Stimulated activated CD4-positive, alpha-beta T cell treated with anti-CD3 and anti-CD28 coated beads, Interleukin-12 subunit alpha, Interleukin-12 subunit beta, amount 100 ng/mL, for 24 hours (primary cell): ENCODE results near the gene AK3.

Experiments used
- DNase-seq, 2 experiments: peaks; one replicate each; pipeline ENCODE4 v3.0.0-alpha.2; 2020; ENCODE audit warnings: low read depth in 2 of 2

AK3 gene

DNA sequence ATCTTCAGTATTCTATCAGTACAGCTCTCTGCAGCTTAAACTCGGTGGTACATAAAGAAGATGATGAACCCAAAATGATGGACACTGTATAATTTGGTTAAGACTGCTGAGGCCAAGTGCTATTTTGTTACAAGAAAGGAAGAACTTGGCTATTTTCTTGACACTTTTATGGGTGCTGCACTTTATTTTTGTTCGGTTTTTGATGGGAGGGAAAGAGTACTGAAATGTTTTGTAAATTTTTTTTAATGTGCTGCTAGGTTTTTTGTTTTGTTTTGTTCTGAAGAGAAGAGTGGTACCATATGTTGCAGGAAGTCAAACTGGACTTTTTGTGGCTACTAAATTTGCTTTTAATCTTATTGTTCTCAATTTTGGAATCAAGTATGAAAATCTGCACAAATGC is 35.0 kb downstream of the AK3 start:
- no peak for DNase-seq

DNA sequence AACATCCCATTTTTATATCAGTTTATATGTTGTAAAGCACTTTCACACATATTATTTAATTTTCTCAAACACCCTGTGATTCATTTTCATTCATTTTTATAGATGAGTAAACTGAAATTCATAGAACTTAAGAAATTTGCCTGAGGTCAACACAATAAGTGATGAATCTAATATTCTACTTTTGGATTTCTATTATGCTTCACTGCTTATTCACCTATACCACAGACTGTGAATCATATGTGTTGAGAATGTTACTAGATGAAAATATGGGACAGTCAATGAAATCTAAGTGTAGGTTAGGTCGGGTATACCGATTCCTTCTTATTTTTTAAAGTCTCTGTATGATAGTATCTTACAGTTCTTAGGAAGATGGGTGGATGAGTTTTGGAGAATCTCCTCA is 36.9 kb downstream of the AK3 start:
- no peak for DNase-seq

DNA sequence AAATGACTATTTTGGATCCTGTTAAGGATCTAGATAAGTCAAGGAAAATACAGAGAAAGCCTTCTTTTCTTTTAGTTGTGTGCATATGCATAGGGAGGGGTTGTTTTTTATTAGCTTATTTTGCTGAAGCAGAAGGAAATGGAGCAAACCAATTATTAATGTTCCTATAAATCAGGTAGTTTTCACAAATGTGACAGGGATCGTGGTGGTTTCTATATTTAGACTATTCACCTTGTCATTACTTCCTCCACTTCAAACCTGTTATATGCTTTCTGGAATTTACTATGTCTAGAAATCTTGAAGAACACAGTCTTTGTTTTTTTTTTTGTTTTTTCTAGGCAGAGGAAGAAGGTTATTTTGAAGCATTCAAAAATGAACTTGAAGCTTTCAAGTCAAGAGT is 39.5 kb downstream of the AK3 start:
- DNase-seq = no peak

DNA sequence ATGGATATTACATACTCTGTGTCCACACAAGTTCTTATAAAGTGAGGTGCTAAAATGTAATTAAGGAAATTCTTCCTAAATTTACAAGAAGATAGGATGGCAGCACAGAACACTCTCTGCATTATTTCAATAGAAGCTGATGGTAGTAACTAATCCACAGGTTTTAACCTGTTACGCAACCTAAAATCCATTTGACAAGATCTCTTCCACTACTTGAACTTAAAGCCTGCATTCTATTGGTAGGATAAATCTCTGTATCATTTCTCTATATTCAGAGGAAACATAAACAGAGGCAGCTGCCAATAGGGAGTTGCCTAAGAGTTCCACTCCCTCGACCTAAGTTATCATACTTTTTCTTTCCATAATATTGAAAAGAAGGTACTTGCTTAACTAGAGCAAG is 40.1 kb downstream of the AK3 start:
- no peak for DNase-seq

DNA sequence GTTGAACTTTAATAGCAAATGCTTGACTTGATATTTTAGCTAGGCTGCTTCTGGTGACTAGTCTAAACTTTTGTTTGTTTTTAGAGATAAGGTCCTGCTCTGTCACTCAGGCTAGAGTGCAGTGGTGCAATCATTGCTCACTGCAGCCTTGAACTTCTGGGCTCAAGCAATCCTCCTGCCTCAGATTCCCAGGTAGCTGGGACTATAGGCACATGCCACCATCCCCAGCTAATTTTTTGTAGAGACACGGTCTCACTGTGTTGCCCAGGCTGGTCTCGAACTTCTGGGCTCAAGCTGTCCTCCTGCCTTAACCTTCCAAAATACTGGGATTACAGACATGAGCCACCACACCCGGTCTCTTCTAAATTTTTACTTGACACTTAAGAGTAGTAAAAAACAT is 40.9 kb downstream of the AK3 start:
- no peak for DNase-seq

DNA sequence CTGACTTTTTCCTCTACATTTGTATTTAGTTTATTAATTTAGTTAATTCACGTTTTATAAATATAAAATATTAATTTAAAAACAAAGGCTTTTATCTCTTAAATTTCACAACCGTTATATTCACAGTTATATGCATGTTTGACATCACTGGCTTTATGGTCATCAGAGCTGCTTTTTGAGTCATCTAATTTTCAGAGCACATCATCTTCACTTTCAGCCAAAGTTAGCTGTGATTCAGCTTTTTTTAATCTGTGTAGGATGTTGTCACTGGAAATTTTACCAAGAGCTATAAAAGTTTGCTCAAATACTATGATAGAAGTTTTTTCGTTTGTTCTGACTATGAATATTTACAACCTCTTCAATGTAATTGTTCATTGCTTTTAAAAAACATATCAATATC is 49.2 kb downstream of the AK3 start:
- no peak for DNase-seq

DNA sequence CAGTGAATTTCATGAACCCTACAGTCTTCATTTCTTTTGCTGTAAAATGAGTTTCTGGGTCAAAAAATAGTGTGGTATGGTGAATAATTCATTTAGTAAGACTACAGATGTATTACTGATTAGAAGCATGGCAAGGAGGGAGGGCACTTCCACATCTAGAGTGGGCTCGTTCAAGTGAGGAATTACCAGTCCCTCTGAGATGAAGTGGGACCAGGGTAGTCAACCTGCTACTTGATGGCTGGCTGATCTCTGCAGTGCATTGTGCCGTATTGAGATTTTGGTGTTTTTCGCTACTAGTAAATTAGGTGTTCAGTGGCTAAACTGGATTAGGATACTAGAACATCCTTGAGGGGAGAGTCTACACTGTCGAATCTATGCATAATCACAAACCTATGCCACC is 50.9 kb downstream of the AK3 start:
- DNase-seq = no peak

DNA sequence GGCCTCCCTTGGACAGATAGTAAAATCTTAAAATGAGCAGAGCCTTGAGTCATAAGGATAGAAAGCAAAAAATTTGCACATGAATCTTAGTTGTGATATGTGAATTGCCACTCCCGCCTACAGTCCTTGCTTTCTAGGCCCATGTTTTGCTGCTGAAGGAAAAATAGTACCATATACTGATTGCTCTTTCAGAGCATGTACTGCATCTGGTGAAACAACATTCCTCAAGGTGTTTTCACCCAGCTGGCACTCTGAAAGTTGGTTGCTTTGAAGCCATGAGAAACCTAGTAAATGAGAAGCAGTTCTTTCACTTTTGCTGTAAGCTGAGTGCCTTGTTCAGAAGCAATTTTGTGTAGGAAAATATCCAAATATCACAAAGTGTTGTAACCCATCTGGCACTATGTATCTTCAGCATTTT is 51.3 kb downstream of the AK3 start:
- peak in 1 of 2 experiments; percentile 14 for DNase-seq

DNA sequence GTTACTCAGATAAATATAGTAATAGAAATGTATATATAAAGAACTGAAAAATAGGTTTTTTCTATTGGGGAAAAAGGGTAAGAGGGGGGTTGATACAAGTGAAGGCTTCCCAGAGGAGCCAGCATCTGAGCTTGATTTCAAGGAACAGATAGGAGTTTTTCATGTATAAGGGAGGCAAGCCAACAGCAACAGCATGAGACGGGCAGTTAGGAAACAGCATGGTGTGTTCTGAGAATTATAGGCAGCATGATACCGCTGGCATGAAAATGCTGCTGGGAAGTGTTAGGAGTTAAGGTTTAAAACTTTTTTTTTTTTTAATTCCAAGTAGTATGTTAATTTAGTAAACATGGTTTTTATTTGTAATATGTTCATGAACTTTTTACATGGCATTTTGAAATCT is 52.0 kb downstream of the AK3 start:
- no peak for DNase-seq

DNA sequence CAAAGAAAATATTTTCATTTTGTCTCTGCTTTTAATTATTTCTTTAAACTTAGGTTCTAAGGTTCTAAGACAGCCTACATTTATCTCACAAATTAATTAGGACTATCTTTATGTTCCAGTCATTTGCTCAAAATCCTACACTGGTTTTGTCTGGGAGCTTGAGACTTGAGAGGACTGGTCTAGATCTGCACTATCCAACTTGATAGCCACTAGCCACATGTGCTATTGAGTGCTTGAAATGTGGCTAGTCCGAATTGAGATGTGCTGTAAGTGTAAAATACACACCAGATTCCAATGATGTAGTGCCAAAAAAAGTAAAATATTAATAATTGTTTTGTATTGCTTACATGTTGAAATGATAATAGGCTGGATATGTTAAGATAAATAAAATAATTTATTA is 54.4 kb downstream of the AK3 start:
- no peak for DNase-seq

DNA sequence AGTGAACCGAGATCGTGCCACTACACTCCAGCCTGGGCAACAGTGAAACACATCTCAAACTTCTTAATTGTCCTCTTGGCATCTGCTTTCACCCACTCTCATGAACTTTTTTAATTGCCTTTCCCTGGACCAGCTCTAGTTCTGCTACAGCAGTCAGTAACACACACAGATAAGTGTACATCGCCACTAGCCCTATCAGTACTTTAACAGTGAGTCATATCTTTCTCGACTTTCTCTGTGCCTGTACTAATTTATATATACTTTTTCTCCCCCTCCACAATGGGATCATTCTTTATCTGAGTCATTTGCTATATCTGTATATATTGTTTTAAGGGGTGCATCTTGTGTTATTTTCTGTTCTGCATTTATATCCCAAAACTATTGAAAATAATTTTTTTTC is 54.9 kb downstream of the AK3 start:
- DNase-seq = no peak

DNA sequence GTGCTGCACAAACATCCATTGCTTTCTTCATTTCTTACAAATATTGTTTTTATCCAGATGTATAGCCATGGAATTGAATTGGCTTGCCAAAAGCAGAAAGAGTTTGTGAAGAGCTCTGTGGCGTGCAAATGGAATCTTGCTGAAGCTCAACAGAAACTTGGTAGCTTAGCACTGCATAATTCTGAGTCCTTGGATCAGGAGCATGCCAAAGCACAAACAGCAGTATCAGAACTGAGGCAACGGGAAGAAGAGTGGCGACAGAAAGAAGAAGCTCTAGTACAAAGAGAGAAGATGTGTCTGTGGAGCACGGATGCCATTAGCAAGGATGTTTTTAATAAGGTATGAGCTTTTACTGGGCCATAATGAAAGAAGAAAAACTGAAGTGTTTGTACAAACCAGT is 56.2 kb downstream of the AK3 start:
- DNase-seq = no peak

DNA sequence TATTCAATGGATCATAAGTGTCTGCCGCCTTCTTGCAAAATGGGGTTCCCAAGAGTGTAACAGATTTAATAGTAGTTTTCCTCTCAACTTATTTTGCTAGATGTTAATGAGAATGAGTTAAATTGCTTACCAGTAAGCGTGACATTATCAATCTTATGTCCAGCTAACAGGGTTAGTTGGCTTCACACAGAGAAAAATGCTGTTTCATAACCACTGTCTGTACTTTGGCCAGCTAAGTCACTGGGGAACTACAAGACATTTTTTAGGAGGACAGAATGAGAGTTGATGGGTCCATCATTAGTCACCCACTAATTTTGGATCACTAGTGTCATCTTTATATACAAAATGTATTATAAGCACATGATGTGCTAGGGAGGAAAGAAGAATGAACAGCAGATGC is 60.3 kb downstream of the AK3 start:
- DNase-seq = no peak

DNA sequence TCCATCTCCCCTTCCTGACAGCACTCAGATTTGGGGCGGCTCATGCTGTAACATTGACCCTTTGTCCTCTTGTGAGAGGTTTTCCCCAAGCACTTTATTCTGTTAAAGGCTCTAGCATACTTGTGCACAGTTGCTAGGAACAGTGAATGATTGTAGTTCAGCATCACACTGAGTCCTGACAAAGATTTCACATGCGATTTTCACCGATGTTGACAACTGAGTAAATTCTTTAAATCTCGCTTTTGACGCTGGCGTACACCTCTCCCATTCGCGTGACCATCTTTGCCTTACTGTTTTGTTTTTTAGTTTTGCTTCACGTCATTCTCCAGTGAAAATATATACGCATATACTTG is 60.9 kb downstream of the AK3 start:
- no peak for DNase-seq

DNA sequence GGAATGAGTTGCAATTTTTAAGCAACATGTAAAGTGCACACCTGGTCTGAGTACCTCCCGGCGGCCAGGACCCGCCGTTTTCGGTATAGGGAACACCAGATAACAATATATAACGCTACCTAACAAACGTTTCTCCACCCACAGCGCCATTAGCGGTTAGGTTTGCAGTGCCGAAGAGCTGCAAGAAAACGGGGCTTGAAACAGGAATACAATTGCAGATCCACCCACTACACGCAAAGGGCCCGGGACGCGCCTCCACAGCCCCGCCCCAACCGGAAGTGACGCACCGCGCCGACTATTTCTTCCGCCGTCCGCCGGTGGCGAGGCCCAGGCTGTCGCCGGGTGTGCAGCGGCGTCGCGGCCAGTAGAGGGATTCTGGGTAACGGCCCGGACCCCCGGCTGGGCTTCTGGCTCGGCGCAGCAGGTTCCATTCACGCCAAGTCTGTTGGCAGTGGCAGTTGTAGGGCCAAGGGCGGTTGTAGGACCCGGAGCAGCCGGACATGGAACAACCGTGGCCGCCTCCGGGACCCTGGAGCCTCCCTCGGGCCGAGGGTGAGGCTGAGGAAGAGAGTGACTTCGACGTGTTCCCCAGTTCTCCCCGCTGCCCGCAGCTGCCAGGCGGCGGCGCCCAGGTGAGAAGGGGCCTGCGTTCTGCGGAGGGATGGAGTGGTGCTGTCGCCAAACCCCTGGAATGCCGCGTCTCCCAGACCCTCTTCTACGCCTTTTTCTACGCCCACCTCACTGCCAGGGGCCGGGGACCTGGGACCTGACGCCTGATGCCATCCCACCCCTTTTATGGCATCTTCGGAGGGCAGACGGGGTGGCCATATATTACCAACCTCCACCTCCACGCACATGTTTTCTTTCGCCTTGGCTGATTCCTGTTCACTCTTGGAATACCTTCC is 61.5 kb downstream of the AK3 start, which contains the start of gene CDC37L1:
Gene CDC37L1, plus strand, starts transcription at position 302 of the 905 bp plus-strand sequence. Its CDS starts 199 bp downstream, at position 501.
- peak; percentile 99 for DNase-seq

DNA sequence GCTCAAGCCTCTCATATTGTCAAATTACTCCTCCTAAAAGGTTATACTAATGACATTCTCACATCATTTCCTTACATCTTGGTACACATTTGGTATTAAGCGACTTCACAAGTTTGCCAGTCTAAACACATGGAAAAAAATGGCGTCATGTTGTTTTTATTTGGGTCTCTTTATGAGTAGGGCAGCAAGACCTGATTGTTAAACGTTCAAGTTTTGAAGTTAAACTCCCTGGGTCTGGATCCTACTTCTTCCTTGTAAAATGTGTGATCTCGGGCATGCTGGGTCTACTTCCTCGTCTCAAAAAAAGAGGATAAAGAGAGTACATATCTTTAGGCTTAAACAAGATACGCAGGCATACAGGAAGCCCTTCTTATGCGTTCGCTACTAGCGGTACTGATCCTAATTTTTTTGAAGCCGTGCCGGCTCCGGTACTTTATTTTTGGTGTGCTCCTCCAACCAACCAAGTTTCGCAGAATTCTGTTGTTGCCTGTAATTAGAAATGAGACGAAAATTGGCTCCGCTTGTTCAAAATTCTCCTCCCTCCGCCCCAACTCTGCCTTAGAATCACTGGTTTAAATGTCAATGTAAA is 62.2 kb downstream of the AK3 start:
- DNase-seq = no peak

DNA sequence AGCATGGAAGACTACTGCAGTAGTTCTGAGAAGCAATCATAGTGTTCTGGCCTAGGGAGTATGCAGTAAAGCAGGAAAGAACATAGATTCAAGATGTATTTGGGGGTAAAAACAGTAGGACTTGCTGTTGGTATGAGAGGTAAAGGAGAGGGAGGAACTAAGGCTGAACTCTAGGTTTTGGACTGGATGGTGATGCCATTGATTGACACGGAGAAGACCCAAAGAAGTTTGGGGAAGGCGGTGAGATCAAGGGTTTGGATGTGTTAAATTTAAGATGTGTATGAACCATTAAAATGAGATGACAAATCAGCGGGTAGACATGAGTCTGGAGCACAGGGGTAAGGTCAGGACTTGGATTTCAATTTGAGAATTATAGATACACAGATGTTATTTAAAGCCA is 63.6 kb downstream of the AK3 start:
- DNase-seq = no peak

DNA sequence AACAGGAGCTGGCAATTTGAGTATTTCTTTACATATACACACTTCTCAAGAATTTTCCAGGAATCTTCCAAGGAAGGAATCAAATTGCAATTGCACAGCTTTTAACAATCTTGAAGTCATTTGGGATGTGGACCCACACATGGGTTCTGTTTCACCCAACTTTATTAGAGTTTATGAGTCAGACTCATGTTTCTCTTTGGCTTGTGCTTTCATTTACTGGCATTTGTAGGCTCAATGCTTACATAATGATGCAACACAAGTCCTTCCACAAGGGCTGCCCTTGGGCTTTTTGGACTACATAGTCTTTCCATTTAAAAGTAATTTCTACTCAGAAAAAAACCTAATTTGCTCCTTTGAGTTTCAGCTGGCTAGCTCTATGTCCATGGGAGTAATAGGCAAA is 66.2 kb downstream of the AK3 start:
- no peak for DNase-seq

DNA sequence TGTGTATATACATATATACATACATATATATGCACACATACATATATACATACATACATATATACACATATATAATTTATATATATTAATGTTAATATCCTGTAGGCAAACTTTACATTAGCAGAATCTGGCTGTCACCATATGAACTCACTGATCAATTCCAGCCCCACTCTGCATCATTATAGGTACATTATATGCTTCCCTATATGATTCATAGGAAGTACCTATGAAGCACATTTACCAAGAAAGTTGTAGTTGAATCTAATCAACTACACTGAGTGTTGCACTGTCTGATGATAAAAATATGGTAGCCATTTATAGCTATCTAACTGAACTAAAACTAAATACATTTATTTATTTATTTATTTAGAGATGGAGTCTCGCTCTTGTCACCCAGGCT is 69.3 kb downstream of the AK3 start:
- no peak for DNase-seq

DNA sequence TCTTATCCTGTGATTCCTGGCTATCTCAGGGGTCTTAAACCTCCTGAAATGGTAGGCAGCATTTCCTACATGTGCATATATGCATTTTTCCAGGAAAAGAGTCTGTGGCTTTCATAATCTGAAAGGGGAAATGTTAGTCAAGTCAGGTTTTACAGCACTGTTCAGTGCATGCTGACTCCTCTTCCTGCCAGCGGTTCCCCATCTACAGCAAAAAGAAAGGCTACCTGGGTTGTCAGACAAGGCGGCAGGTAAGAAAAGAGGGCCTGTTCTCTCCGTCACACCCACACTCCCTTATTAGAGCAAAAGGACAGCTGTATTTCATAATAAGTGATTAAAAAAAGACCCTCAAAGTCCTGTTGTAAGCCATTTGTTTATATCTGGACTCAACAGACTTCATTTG is 70.4 kb downstream of the AK3 start:
- no peak for DNase-seq

DNA sequence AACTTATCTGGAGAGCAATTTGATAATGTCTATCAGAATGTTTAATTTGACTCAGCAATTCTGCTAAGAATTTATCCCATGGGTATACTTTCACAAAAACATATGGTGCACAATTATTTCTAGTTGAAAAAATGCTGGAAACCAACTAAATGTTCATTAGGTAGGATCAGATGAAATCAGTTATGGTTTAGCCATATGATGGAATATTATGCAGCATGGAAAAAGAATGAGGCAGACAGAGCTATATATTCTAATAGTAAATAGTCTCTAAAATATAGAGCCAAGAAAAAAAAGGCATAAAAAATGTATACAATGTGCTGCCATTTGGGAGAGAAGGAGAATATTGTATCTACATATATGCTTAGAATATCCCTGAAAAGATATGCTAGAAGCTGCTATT is 71.1 kb downstream of the AK3 start:
- no peak for DNase-seq

DNA sequence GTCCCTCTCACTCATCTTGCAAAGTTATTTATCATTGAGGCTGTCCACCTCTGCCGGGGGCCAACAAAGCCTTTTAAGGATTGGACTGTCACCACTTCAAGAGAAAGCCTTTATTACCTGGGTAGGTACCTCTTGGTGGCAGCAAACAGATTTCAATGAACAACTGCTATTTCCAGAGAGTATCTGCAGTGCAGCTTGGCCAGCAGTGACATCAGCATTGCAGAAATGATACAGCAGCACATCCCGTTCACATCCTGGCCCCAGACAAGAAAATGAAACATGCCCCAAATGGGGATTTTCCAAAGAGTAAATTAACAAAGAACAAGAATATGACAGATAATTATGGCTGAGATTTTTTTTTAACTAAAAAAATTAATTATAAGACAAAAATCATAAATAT is 72.4 kb downstream of the AK3 start:
- no peak for DNase-seq

DNA sequence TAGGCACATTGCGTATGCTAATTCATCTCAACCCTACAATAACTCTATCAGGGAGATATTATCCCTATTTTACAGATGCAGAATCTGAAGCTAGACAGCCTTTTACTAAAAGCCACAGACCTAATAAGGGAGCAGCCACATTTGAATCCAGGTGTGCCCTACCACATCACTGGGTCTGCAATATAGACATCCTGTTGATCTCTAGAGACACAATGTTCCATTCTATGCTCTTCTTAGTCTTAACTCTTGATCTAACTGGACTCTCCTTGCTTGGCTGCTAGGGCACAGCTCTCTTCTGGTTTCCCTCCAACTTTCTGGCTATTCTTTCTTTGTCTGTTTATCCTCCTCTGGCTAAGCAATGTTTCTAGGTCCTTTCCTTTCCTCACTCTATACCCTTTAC is 73.3 kb downstream of the AK3 start:
- no peak for DNase-seq
